ENCODE data around the gene IL6ST. TPM values are rescaled to one million over a fixed set of nuclear protein-coding genes. Genes with fewer than 3 reads are reported as not detected.

IL6ST gene
- 100 to 1,000 TPM in 1 of 2 donors, 10 to 100 TPM in 1; 75.6 to 138 TPM for total RNA-seq

GRCh38 chr5:55994495-55994997 lies at the start of gene IL6ST:
Gene IL6ST, minus strand, starts transcription at chr5:55994963. Its CDS starts 18,685 bp downstream, at chr5:55976278.

Small RNAs within 50 kb of the gene (small RNA-seq; reads per million reads assigned to genes)
- 0 to 0.17 reads per million in 2 donors for gene AC016596.1
- 0 to 0.04 reads per million in 2 donors for gene RF01210

Other genes starting within 250 kb of the IL6ST start
- gene IL31RA, start 143.6 kb downstream of the IL6ST start, total RNA-seq: not detected
- not detected for gene ANKRD55, start 238.4 kb upstream of the IL6ST start, total RNA-seq

All from melanocyte of skin (primary cell).